PFSK-1 (cell line): ENCODE results near the gene EGLN3.

Source experiments
- FOXP2 ChIP-seq: optimal IDR thresholded peaks from 2 replicates; pipeline ENCODE3; 2011; ENCODE audit warnings: borderline replicate concordance, control low read depth, inconsistent platforms; ENCODE audit not compliant: insufficient read depth; ENCODE audit errors: extremely low read length, extremely low read depth
- POLR2AphosphoS5 ChIP-seq: IDR thresholded peaks from 2 replicates; pipeline ENCODE4 v1.6.1; 2012; ENCODE audit warnings: low read depth, mild to moderate bottlenecking, control low read depth, low read length, moderate library complexity
- SIN3A ChIP-seq: IDR thresholded peaks from 2 replicates; pipeline ENCODE4 v1.6.1; 2012; ENCODE audit warnings: mild to moderate bottlenecking, low read length, moderate library complexity, borderline replicate concordance; ENCODE audit not compliant: insufficient read depth
- TAF1 ChIP-seq: IDR thresholded peaks from 2 replicates; pipeline ENCODE4 v1.6.1; 2012; ENCODE audit warnings: low read length, control low read depth, borderline replicate concordance; ENCODE audit not compliant: insufficient read depth
- TF ChIP-seq, protein P1 (sequence below), 2 experiments: IDR thresholded peaks; 2 replicates each; pipeline versions ENCODE4 v1.6.1 to v1.8.0; 2011 to 2012; ENCODE audit warnings: low read depth in 2 of 2, low read length in 2 of 2, control low read depth in 1 of 2, inconsistent platforms in 1 of 2, mild to moderate bottlenecking in 1 of 2, moderate library complexity in 1 of 2; ENCODE audit not compliant: insufficient read depth in 1 of 2

EGLN3 gene

GRCh38 chr14:33933386-33933933 is 17.4 kb downstream of the EGLN3 start:
- TF ChIP-seq FOXP2, result no peak
- TF ChIP-seq, protein P1, sequence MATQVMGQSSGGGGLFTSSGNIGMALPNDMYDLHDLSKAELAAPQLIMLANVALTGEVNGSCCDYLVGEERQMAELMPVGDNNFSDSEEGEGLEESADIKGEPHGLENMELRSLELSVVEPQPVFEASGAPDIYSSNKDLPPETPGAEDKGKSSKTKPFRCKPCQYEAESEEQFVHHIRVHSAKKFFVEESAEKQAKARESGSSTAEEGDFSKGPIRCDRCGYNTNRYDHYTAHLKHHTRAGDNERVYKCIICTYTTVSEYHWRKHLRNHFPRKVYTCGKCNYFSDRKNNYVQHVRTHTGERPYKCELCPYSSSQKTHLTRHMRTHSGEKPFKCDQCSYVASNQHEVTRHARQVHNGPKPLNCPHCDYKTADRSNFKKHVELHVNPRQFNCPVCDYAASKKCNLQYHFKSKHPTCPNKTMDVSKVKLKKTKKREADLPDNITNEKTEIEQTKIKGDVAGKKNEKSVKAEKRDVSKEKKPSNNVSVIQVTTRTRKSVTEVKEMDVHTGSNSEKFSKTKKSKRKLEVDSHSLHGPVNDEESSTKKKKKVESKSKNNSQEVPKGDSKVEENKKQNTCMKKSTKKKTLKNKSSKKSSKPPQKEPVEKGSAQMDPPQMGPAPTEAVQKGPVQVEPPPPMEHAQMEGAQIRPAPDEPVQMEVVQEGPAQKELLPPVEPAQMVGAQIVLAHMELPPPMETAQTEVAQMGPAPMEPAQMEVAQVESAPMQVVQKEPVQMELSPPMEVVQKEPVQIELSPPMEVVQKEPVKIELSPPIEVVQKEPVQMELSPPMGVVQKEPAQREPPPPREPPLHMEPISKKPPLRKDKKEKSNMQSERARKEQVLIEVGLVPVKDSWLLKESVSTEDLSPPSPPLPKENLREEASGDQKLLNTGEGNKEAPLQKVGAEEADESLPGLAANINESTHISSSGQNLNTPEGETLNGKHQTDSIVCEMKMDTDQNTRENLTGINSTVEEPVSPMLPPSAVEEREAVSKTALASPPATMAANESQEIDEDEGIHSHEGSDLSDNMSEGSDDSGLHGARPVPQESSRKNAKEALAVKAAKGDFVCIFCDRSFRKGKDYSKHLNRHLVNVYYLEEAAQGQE (IDR thresholded peaks at IDR 0.05; ENCODE audit: insufficient read depth in 1 of 2, low read depth in 2 of 2, low read length in 2 of 2), result no peak
- no peak for TF ChIP-seq TAF1
- TF ChIP-seq SIN3A, result no peak
- TF ChIP-seq POLR2AphosphoS5, result no peak

DNA sequence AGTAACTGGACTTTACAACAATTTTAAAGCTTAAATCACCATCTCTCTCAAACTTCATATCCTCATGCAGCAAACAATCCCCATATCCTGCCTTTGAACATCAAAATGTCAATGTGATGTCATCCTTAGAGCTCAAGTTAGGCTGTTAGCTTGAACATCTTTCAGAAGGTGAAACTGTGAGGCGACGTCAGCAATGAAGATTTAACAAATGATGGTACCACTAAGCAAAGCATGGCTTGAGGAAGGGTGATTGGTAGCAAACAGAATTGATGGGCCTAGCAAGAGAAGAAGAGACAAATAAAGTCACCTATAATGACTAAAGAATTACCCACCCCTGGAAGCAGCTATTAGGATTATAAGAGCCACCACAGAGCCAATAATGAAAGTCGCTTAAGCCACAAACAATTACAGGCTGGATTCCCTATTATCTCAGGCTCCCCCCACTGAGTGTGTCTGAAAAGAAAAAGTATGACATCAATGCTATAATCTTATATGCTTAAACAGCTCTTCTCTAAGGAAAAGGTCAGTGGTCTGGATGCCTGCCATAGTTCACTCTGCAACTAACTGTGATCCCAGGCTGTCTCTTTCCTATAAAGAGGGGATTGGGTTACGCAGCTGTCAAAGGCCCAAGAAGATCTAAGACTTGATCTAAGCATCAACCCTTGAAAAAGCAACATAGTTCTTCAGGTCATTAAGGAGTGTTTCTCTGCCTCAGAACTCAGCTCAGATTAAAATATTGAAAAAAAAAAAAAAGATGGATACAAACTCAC is 18.1 kb downstream of the EGLN3 start:
- TF ChIP-seq SIN3A (no peak), TAF1 (no peak), FOXP2 (no peak), POLR2AphosphoS5 (no peak)
- TF ChIP-seq, protein P1 (IDR thresholded peaks at IDR 0.05; ENCODE audit: insufficient read depth in 1 of 2, low read depth in 2 of 2, low read length in 2 of 2), result no peak

GRCh38 chr14:33932033-33932432 is 18.8 kb downstream of the EGLN3 start:
- TF ChIP-seq TAF1 (no peak), SIN3A (no peak), FOXP2 (no peak)
- TF ChIP-seq, protein P1 (IDR thresholded peaks at IDR 0.05; ENCODE audit: insufficient read depth in 1 of 2, low read depth in 2 of 2, low read length in 2 of 2), result no peak

DNA sequence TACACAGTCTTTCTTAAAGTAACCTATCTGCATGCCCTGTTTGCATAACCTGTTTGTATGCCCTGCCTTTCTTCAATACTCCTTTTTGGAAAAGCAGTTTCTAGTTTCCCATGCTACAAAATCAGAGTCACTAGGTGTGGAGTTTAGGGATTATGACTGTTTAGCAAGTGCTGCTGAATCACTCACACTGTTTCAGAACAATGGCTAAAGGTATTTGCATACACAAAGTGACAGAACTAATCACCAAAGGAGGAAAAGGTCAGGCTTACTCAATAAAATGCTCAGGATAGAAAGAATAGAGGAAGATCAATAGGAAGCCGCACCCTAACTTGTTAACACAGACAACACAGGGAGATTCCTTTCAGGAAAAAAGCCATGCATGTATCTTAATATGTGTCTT is 19.4 kb downstream of the EGLN3 start:
- TF ChIP-seq, protein P1 (IDR thresholded peaks at IDR 0.05; ENCODE audit: insufficient read depth in 1 of 2, low read depth in 2 of 2, low read length in 2 of 2), result no peak
- TF ChIP-seq FOXP2 (no peak), SIN3A (no peak), TAF1 (no peak), POLR2AphosphoS5 (no peak)

- TF ChIP-seq FOXP2, result no peak
Observed at GRCh38 chr14:33930439-33930838, 20.4 kb downstream of the EGLN3 start.
